Stimulated activated CD4-positive, alpha-beta T cell treated with anti-CD3 and anti-CD28 coated beads, TNF-alpha, amount 100 ng/mL, for 4 hours (primary cell): Measurements from ENCODE around the gene RPS2.

ENCODE experiments used
- DNase-seq, 3 experiments: peaks; one replicate each; pipeline ENCODE4 v3.0.0-alpha.2; 2020; ENCODE audit warnings: low read depth in 3 of 3

Gene RPS2

DNA sequence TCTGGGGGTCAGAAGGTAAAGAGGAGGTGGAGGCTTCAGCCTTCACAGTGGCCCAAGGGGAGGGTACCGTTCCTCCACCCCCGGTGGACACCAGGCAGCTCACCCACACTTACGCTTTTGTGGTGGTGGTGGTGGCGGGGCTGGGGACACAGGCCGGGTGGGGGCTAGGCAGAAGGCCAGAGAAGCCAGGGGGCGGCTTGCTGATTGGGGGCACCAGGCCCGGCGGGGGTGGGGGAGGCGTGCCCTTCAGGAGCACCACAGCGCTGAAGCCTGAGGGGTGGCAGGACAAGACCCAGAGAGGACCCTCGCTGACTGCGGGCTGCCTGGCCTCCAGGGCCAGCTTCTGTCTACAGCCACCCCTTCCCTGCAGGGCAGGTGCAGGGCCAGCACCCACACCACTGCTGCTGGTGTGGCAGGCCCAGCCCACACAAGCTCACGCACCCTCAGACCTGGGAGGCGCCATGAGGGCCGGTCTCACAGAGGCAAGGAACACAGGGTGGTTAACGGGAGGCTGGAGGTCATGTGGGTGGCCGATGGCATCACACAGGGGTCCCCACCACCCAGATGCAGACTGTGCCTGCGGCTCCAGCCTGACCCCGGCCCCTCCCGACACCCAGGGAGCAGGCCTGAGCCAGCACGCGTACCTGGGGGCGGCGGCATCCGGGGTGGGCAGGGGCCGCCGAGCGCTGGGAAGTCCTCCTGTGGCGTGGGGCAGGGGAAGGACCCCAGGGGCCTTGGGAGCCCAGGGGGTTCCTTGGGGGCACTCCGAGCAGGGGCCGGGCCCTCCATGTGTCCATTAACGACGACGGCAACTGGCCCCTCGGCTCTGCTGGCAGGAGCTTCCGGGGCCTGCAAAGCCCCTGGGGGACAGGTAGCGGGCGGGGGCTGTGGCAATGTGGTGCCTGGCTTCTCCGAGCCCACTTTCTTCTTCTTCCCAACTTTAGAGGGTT is 34.5 kb upstream of the RPS2 start:
- DNase-seq = no peak

GRCh38 chr16:1998360-1998835 is 33.8 kb upstream of the RPS2 start:
- DNase-seq = no peak

DNA sequence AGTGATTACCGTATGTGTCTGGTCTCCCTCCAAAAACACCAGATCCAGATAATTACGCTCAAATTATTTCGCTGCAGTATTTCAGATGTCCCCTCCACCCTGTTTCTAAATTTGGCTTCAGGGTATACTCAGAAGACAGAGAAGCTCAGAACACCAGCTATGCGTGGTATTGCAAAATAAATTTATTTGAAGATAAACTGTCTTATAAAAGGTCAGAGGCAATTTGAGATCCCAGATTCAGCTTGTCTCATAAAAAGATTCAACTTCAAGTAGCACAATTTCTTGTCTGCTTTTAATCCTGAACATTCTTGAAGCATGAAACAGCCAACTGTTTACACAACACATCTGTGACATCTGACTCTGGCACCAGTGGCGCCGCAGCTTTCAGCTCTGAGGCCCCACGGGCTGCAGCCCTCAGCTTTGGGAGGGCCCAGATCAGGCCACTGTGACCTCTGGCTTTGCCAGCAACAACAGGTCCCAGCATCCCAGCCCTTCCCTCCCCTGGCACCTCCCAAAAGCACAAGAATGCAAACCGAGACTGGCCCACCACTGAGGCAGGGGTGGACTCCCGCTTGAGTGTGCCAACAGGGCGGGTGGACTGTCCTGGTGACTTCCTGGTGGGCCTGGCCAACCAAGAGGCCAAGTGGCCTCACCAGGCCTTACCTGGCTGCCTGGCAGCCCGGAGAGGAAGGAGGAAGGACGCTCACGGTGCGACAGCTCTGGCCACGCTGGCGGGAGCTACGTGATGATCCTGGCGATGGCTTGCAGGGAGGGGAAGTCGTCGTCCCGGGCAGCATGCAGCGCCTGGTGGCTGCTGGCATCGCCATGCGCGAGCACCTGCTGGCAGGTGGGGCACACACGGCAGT is 33.1 kb upstream of the RPS2 start:
- DNase-seq = no peak

DNA sequence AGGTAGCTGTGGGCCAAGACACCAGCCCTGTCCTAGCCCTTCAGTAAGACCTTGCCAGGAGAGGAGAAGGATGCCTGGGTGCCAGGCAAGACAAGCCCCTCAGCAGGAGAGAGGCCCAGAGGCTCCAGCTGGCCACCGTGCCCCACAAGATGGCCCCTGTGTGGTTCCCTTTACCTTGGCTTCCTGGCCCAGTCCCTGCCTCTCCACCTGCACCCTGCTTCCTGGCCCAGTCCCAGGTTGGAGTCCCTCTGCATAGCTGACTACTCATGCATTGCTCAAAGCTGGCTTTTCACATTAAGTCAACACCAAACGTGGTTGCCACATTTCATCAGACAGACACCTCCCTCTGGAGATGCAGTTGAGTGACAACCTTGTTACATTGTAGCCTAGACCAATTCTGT is 29.1 kb upstream of the RPS2 start:
- DNase-seq = no peak

- DNase-seq = no peak
Observed at GRCh38 chr16:1992704-1993317, 28.2 kb upstream of the RPS2 start.

DNA sequence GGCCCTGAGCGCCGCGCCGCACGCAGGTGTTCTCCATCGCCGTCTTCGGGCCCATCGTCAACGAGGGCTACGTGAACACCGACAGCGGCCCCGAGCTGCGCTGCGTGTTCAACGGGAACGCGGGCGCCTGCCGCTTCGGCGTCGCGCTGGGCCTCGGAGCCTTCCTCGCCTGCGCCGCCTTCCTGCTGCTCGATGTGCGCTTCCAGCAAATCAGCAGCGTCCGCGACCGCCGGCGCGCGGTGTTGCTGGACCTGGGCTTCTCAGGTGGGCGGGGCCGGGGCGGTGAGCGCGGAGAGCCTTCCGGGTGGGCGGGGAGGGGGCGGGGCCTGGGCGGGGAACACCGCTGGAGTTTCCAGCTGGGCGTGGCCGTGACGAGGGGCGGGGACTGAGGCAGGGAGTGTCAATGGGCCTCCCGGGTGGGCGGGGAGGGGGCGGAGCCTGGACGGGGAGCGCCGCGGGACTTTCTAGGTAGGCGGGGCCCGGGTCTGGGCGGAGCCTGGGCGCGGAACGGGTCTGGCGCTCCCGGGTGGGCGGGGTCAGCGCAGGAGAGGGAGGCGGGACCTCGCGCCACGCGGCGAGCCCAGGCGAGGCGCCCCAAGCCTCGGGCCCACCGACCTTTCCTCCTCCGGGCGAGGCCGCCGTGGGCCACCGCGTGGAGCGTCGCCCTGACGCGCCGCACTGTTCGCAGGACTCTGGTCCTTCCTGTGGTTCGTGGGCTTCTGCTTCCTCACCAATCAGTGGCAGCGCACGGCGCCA is 27.5 kb upstream of the RPS2 start:
- DNase-seq = peak; percentile 98 to 99 (median 98)

GRCh38 chr16:1991588-1991947 is 26.9 kb upstream of the RPS2 start:
- no peak for DNase-seq

DNA sequence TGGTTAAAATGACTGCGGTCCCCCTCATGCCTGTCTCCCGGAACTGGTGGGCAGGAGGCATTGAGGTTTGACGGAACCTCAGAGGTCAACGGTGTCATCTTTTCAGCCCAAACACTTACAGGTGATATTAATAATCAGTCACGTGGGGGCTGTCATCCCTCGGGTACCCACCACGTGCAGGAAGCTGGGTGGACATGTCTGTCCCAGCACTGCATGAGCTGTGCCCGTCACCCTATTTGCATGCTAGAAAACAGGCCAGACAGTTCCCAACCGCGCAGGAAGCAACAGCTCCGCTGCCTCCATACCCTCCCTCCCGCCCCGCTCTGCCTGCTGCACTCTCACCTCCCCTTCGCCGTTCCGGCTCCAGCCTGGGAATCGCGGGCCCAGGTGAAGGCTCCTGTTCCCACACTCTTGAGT is 26.5 kb upstream of the RPS2 start:
- DNase-seq = peak in 1 of 3 experiments; percentile 29

- no peak for DNase-seq
Observed at GRCh38 chr16:1990351-1991134, 25.9 kb upstream of the RPS2 start.

GRCh38 chr16:1990101-1990350 is 25.4 kb upstream of the RPS2 start:
- no peak for DNase-seq

DNA sequence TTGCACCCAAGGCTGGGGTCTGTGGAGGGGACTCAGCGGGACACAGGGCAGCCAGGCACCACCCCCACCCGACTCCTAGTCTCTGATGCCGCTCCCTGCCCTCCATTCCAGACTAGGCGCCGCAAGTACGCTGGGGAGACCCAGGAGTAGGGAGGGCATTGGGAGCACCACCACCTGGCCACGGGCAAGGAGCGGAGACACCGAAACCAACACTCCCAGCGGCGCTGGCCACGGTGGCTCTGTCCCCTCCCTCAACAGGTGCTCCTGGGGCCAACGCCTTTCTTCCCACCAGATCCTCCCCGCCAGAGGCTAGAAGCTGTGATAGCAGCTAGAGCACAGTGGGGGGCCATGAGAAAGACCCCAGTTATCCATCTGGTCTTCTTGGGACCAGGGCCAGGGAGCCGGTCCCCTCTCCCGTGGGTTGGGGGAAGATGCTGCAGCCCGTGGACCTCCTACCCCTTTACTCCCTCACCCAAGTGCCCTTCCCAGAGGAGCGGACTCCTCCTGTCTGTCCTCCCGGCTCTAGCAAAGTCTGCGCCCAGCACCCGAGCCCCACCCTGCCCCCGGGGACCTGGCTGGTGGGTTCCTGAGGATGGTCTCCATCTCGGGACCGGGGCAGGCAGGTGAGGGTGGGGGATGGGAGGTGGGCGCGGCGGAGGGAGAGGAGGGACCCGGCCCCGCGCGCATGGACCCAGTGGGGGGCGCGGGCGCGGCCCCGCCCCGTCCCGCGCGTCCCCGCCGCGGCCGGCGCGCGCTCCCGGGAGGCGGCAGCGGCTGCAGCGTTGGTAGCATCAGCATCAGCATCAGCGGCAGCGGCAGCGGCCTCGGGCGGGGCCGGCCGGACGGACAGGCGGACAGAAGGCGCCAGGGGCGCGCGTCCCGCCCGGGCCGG is 24.8 kb upstream of the RPS2 start, which contains the start of gene SYNGR3:
Gene SYNGR3, plus strand, starts transcription at position 762 of the 892 bp plus-strand sequence. CDS start 133 bp downstream, outside the sequence.
- DNase-seq = no peak

DNA sequence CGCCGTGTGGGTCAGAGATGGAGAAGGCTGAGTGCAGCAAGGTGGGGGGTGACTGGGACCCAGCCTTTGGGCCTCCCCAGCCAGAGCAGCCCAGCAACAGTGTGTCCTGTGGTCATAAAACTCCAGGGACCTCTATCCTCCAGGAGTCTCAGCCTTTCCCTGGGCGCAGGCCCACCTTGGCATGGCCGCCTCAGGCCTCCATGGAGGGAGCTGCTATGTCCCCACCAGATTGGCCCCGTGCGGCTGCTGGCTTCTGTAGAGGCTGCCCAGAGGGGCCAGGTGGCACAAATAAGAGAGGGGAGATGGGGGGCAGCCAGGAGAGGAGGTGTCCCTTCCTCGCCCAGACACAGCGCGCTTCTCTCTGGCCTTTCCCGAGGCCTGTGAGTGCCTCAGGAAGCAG is 22.6 kb upstream of the RPS2 start:
- no peak for DNase-seq

GRCh38 chr16:1985466-1986150 is 21.0 kb upstream of the RPS2 start:
- no peak for DNase-seq

DNA sequence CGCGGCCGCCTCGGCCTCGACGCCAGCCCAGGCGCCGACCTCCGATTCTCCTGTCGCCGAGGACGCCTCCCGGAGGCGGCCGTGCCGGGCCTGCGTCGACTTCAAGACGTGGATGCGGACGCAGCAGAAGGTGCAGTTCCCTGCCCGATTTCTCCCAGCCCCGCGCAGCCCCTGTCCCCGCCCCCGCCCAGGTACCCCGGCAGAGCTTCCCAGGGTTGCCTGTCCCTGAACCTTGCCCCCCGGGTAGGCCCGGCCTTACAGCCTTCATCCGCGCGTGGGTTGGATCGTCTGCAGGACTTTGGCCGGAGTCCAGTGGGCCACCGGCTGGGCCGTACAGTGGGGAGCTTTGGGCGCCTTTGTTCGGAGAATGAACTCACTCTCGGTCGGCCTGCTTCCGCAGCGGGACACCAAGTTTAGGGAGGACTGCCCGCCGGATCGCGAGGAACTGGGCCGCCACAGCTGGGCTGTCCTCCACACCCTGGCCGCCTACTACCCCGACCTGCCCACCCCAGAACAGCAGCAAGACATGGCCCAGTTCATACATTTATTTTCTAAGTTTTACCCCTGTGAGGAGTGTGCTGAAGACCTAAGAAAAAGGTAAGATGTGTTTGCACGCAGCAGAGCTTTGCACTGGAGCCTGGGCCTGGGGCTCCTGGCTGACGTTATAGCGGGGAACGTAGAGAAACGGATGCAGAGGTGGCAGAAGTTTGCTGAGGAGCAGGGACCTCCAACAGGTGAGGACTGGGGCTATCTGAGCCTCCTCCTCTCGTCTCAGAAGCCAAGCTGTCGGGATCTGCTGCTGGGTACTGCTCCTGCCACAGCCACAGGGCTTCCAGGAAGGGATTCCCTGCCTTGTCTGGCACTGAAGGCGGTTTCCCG is 20.0 kb upstream of the RPS2 start:
- no peak for DNase-seq

GRCh38 chr16:1983544-1984346 is 19.1 kb upstream of the RPS2 start, which contains the start of gene GFER:
GFER (plus strand) TSS chr16:1984193; CDS start chr16:1984219, 26 bp downstream.
- DNase-seq = peak in 1 of 3 experiments; percentile 37

GRCh38 chr16:1982991-1983543 is 18.4 kb upstream of the RPS2 start:
- DNase-seq = no peak

- DNase-seq = no peak
Observed at GRCh38 chr16:1982013-1982433, 17.4 kb upstream of the RPS2 start.
